ENCODE data around the gene TUBB3. TPM values are rescaled to one million over a fixed set of nuclear protein-coding genes. Genes with fewer than 3 reads are reported as not detected.

TUBB3 gene
- total RNA-seq, 3 donors from 2014 or later (not counting 1 experiment from before 2014, with no cell fraction given), result 1.1 to 1.3 (median 1.2) TPM

DNA sequence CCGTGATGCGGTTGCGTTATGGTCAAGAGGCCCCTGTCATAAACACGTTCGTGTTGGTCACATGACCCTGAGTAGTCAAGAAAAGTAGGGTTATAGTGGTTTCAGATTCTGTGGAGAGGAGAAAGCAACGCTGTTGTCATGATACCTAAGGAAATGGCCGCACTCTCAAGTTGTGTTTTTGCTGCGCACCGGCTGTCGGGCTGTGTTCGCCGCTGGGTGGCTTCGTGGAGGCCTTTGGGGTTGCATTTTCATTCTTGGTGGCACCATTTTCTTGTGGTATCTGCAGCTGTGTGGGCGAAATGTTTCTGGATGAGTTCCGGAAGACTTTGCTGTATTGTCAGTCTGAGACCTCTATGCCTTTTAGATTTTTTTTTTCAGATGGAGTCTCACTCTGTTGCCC is 60.4 kb downstream of the TUBB3 start:
- Mint-ChIP-seq H3K27me3 (ENCODE audit: low read depth in 2 of 2) (no peaks in the 10 kb centered on the region), H3K4me3 (no peak overlapping the region), H3K36me3 (peaks cover 16% of the 10 kb centered on the region), H3K9me3 (no peaks in the 10 kb centered on the region), H3K4me1 (peaks cover 0 to 4% of the 10 kb centered on the region in 2 donors), H3K27ac (no peak overlapping the region)
- DNase-seq (no peak), ATAC-seq (no peak)
- no peaks in the 10 kb centered on the region for H3K27me3 ChIP-seq (ENCODE audit: control insufficient read depth, insufficient read depth, low read length)
- no peak overlapping the region for H3K27ac ChIP-seq (ENCODE audit: low read length)
- H3K9me3 ChIP-seq (ENCODE audit: control insufficient read depth, insufficient read depth, low read length), result no peaks in the 10 kb centered on the region
- TF ChIP-seq, protein P1, sequence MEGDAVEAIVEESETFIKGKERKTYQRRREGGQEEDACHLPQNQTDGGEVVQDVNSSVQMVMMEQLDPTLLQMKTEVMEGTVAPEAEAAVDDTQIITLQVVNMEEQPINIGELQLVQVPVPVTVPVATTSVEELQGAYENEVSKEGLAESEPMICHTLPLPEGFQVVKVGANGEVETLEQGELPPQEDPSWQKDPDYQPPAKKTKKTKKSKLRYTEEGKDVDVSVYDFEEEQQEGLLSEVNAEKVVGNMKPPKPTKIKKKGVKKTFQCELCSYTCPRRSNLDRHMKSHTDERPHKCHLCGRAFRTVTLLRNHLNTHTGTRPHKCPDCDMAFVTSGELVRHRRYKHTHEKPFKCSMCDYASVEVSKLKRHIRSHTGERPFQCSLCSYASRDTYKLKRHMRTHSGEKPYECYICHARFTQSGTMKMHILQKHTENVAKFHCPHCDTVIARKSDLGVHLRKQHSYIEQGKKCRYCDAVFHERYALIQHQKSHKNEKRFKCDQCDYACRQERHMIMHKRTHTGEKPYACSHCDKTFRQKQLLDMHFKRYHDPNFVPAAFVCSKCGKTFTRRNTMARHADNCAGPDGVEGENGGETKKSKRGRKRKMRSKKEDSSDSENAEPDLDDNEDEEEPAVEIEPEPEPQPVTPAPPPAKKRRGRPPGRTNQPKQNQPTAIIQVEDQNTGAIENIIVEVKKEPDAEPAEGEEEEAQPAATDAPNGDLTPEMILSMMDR (IDR thresholded peaks at IDR 0.05), result no peak
- intact Hi-C loops (cut with micrococcal nuclease), result no loop called here
- no peak overlapping the region for H3K4me3 ChIP-seq (ENCODE audit: low read length)
- 88% methylated on average over 15 of the region's 15 CpGs for WGBS (ENCODE audit: insufficient coverage)
- H3K4me1 ChIP-seq (ENCODE audit: control insufficient read depth, insufficient read depth, low read length), result no peaks in the 10 kb centered on the region
- H3K36me3 ChIP-seq (ENCODE audit: control insufficient read depth, insufficient read depth, low read length), result peaks cover 56% of the 10 kb centered on the region

DNA sequence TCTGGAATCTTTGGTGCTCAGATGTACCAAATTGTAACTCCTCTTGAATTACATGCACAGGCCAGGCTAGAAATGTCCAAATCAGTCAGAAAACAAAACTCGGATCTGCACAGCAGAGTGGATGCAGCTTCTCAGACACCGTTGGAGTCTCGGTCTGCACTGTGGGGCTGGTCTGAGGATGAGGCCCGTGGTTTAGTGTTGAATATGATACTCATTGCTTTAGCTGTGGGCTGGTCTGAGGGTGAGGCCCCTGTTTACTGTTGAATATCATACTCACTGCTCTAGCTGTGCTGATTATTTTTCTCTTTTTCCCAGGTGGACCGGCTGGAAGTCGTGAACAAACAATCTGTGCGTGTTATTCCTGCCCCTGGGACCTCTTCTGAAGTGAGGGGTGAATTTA is 61.1 kb downstream of the TUBB3 start:
- WGBS (ENCODE audit: insufficient coverage), result 98% methylated on average over 4 of the region's 7 CpGs
- H3K36me3 ChIP-seq (ENCODE audit: control insufficient read depth, insufficient read depth, low read length), result peaks cover 54% of the 10 kb centered on the region
- H3K4me3 ChIP-seq (ENCODE audit: low read length), result no peak overlapping the region
- H3K27me3 Mint-ChIP-seq (ENCODE audit: low read depth in 2 of 2), result no peaks in the 10 kb centered on the region
- no peak for DNase-seq
- H3K4me1 Mint-ChIP-seq, result no peaks in the 10 kb centered on the region
- H3K27ac ChIP-seq (ENCODE audit: low read length), result no peak overlapping the region
- no peaks in the 10 kb centered on the region for H3K9me3 Mint-ChIP-seq
- TF ChIP-seq, protein P1 (IDR thresholded peaks at IDR 0.05), result no peak
- H3K9me3 ChIP-seq (ENCODE audit: control insufficient read depth, insufficient read depth, low read length), result no peaks in the 10 kb centered on the region
- no peaks in the 10 kb centered on the region for H3K4me1 ChIP-seq (ENCODE audit: control insufficient read depth, insufficient read depth, low read length)
- H3K36me3 Mint-ChIP-seq, result peaks cover 16% of the 10 kb centered on the region
- no peaks in the 10 kb centered on the region for H3K27me3 ChIP-seq (ENCODE audit: control insufficient read depth, insufficient read depth, low read length)
- no peak overlapping the region for H3K27ac Mint-ChIP-seq
- intact Hi-C loops (cut with micrococcal nuclease), result no loop called here
- H3K4me3 Mint-ChIP-seq, result no peak overlapping the region
- no peak for ATAC-seq

DNA sequence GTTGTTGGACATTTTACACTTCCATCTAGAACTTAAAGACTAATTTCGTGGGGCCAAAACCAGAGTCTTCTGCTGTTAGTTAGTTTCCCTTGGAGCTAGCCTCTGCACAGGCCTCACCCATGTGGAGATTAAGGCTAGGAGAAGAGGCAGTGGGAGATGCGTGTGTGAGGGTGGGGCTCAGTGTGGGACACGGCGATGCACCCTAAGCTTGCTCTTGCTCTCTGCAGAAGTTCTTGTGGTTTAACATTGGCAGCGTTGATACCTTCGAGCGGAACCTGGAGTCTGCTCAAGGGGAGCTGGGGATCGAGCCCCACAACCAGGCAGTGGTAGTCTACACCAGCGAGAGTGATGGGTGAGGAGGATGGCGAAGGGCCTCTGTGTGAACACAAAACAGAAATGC is 62.1 kb downstream of the TUBB3 start:
- Mint-ChIP-seq H3K27ac (no peak overlapping the region), H3K4me1 (no peaks in the 10 kb centered on the region), H3K9me3 (no peaks in the 10 kb centered on the region), H3K27me3 (ENCODE audit: low read depth in 2 of 2) (no peaks in the 10 kb centered on the region), H3K4me3 (no peak overlapping the region), H3K36me3 (peaks cover 16% of the 10 kb centered on the region)
- WGBS (ENCODE audit: insufficient coverage), result 97% methylated on average over 10 of the region's 10 CpGs
- Histone ChIP-seq H3K36me3 (ENCODE audit: control insufficient read depth, insufficient read depth, low read length) (peaks cover 48% of the 10 kb centered on the region), H3K4me3 (ENCODE audit: low read length) (no peak overlapping the region), H3K27me3 (ENCODE audit: control insufficient read depth, insufficient read depth, low read length) (no peaks in the 10 kb centered on the region), H3K27ac (ENCODE audit: low read length) (no peak overlapping the region), H3K4me1 (ENCODE audit: control insufficient read depth, insufficient read depth, low read length) (no peaks in the 10 kb centered on the region), H3K9me3 (ENCODE audit: control insufficient read depth, insufficient read depth, low read length) (no peaks in the 10 kb centered on the region)
- TF ChIP-seq, protein P1 (IDR thresholded peaks at IDR 0.05), result no peak
- intact Hi-C loops (cut with micrococcal nuclease), result no loop called here
- DNase-seq, result no peak
- no peak for ATAC-seq

Other genes with a start within 250 kb of the TUBB3 start
- 100 to 1,000 TPM; 102 to 123 (median 114) TPM for gene CDK10, start 236.7 kb upstream of the TUBB3 start, total RNA-seq
- gene SPATA2L, start 221.6 kb upstream of the TUBB3 start, total RNA-seq, result 10 to 100 TPM; 23.1 to 37.9 (median 24.0) TPM
- gene VPS9D1, start 202.4 kb upstream of the TUBB3 start, total RNA-seq, result 10 to 100 TPM; 31.7 to 43.0 (median 35.4) TPM
- gene ZNF276, start 201.8 kb upstream of the TUBB3 start, total RNA-seq, result 100 to 1,000 TPM; 146 to 206 (median 186) TPM
- 10 to 100 TPM; 43.3 to 45.4 (median 45.1) TPM for gene FANCA, start 106.7 kb upstream of the TUBB3 start, total RNA-seq
- gene SPIRE2, start 94.9 kb upstream of the TUBB3 start, total RNA-seq, result 1 to 10 TPM; 4.5 to 8.7 (median 6.5) TPM
- 100 to 1,000 TPM; 509 to 682 (median 567) TPM for gene TCF25, start 49.8 kb upstream of the TUBB3 start, total RNA-seq
- 10 to 100 TPM; 12.3 to 22.2 (median 13.7) TPM for gene MC1R, start 4.5 kb upstream of the TUBB3 start, total RNA-seq
- gene DEF8, start 25.4 kb downstream of the TUBB3 start, total RNA-seq, result 10 to 100 TPM; 43.0 to 60.3 (median 50.1) TPM
- gene DBNDD1, start 96.1 kb downstream of the TUBB3 start, total RNA-seq, result under 1 TPM in 1 of 3 donors, not detected in 2; 0.20 TPM
- gene PRDM7, start 154.0 kb downstream of the TUBB3 start, total RNA-seq, result not detected

Measured in natural killer cell (primary cell).